ENCODE results near the gene FHOD3. TPM values are rescaled to one million over a fixed set of nuclear protein-coding genes. Genes with fewer than 3 reads are reported as not detected.

The FHOD3 gene
- total and polyA plus RNA-seq, 2 of the 8 experiments (the other 6 are each of a cell fraction or from before 2014, with no cell fraction given): 9.7 to 10.5 TPM

DNA sequence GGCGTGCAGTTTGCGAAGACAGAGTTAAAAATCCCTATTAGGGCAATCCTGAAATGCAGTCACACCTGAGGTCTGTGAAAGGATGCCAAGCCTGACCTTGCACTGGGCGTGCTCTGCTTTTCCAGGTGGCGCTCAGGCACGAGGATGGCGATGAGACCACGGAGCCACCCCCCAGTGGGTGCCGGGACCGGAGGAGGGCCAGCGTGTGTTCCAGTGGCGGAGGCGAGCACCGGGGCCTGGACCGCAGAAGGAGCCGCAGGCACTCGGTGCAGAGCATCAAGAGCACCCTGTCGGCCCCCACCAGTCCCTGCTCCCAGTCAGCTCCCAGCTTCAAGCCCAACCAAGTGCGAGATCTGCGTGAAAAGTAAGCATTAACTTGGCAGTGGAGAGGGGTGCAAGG, 327.9 kb downstream of the FHOD3 start (continued):
- TF ChIP-seq YY1 (IDR thresholded peaks at IDR 0.05; ENCODE audit: low read depth, low read length) (no peak), KDM1A (IDR thresholded peaks at IDR 0.05; ENCODE audit: borderline replicate concordance, low read length) (no peak), CREB1 (IDR thresholded peaks at IDR 0.05) (no peak), CBX5 (IDR thresholded peaks at IDR 0.05; ENCODE audit: low read depth, low read length) (no peak), ZNF274 (IDR thresholded peaks at IDR 0.05; ENCODE audit: borderline replicate concordance, extremely low read depth, low read length) (no peak)
